ENCODE measurements around the gene GHRH. TPM values are rescaled to one million over a fixed set of nuclear protein-coding genes. Genes with fewer than 3 reads are reported as not detected.

GHRH gene
- total RNA-seq: not detected

- no peak for ATAC-seq (replicated peaks)
- Mint-ChIP-seq H3K27ac (no peak within 1 kb of the TSS), H3K4me3 (no peak within 1 kb of the TSS), H3K4me1 (no peaks in the 10 kb centered on the region), H3K9me3 (no peaks in the 10 kb centered on the region), H3K36me3 (ENCODE audit: low read depth) (no peaks in the 10 kb centered on the region), H3K27me3 (peaks cover 12% of the 10 kb centered on the region)
Measured at GRCh38 chr20:37261714-37262113, at the start of gene GHRH. TSS of gene GHRH (minus strand) at chr20:37261814. CDS start at chr20:37256889, 4,925 bp downstream.

DNA sequence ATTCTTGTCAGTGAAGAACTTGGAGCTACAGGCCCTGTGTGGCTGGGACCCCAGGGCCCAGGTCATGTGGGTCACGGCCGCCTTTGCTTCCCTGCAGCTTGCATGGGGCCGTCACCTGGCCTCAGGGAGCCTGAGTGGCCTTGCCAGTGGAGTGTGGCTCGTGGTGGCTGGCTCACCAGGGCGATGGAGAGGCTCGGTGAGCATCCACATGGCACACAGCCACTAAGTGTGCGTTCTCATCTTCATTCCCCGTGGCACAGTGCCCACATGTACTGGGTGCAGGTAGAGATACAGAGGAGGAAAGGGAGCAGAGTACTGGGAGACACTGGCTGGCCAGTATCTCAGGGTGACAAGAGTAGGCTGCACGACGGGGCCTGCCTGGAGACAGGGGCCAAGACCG lies 49.3 kb upstream of the GHRH start:
- no peak for ATAC-seq (replicated peaks)
- Mint-ChIP-seq H3K4me1 (peaks cover 8% of the 10 kb centered on the region), H3K27me3 (no peaks in the 10 kb centered on the region), H3K9me3 (no peaks in the 10 kb centered on the region), H3K27ac (peak overlapping the region; percentile 41), H3K4me3 (no peak overlapping the region), H3K36me3 (ENCODE audit: low read depth) (peaks cover 27% of the 10 kb centered on the region)

GRCh38 chr20:37309936-37310590 lies 48.4 kb upstream of the GHRH start:
- no peak overlapping the region for H3K4me3 Mint-ChIP-seq
- peaks cover 31% of the 10 kb centered on the region for H3K36me3 Mint-ChIP-seq (ENCODE audit: low read depth)
- ATAC-seq (replicated peaks): no peak
- H3K27ac Mint-ChIP-seq: no peak overlapping the region
- H3K4me1 Mint-ChIP-seq: peaks cover 8% of the 10 kb centered on the region
- no peaks in the 10 kb centered on the region for H3K9me3 Mint-ChIP-seq
- no peaks in the 10 kb centered on the region for H3K27me3 Mint-ChIP-seq

GRCh38 chr20:37309290-37309689 lies 47.7 kb upstream of the GHRH start:
- H3K4me1 Mint-ChIP-seq: peaks cover 8% of the 10 kb centered on the region
- H3K36me3 Mint-ChIP-seq (ENCODE audit: low read depth): peaks cover 38% of the 10 kb centered on the region
- H3K27ac Mint-ChIP-seq: peak overlapping the region; percentile 87
- H3K9me3 Mint-ChIP-seq: no peaks in the 10 kb centered on the region
- H3K27me3 Mint-ChIP-seq: no peaks in the 10 kb centered on the region
- peak overlapping the region; percentile 52 for H3K4me3 Mint-ChIP-seq
- no peak for ATAC-seq (replicated peaks)

DNA sequence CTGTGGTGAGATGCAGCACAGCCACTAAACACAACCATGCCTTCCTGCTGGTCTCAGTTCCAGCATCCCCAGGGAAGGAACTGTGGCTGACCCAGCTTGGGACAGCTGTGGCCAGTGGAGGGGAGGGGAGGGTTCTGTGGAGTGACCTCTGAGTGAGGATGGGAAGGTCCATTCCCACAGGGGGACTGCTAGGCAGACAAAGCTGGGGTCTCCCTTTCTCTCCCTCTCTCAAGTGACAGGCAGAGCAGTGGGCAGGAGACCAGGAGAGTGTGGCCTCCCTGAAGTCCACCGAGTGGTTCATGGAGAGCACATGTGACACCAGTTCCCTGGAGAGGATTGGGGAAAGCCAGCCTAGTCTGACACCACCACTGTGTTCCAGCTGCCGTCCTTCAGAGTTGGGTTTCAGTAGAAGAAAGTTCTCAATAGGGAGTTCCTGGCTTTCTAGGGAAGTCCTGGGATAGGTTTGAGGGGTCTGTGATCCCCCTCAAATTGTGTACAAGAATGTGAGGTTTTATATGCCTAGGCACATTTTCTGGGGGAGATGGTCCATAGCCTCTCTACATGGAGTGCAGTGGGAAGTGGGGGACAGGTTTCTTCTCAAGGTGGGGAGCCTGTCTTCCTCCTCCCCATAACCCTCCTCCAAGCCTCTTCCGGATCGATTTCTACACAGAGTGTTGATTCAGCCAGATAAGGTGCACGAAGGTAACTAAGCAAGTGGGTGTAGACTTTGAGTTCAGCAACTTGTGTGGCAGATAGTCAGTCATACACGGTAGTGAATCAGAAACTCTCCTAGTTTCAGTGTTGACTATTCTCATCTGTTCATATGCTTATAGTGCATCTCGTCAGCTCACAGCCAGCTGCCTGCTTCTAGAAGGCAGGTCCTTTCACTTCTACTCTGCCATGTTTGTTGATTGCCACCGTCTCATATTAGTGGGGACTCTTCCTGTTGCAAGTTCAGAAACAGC lies 46.8 kb upstream of the GHRH start:
- ATAC-seq (replicated peaks): peak; percentile 100
- H3K4me3 Mint-ChIP-seq: peak overlapping the region; percentile 52
- peaks cover 45% of the 10 kb centered on the region for H3K36me3 Mint-ChIP-seq (ENCODE audit: low read depth)
- H3K27me3 Mint-ChIP-seq: no peaks in the 10 kb centered on the region
- H3K4me1 Mint-ChIP-seq: peaks cover 8% of the 10 kb centered on the region
- H3K9me3 Mint-ChIP-seq: no peaks in the 10 kb centered on the region
- peak overlapping the region; percentile 87 for H3K27ac Mint-ChIP-seq

GRCh38 chr20:37305839-37306238 lies 44.2 kb upstream of the GHRH start:
- Mint-ChIP-seq H3K4me1 (peaks cover 16% of the 10 kb centered on the region), H3K27ac (peak overlapping the region; percentile 47), H3K9me3 (no peaks in the 10 kb centered on the region), H3K4me3 (no peak overlapping the region), H3K27me3 (no peaks in the 10 kb centered on the region), H3K36me3 (ENCODE audit: low read depth) (peaks cover 62% of the 10 kb centered on the region)
- no peak for ATAC-seq (replicated peaks)

DNA sequence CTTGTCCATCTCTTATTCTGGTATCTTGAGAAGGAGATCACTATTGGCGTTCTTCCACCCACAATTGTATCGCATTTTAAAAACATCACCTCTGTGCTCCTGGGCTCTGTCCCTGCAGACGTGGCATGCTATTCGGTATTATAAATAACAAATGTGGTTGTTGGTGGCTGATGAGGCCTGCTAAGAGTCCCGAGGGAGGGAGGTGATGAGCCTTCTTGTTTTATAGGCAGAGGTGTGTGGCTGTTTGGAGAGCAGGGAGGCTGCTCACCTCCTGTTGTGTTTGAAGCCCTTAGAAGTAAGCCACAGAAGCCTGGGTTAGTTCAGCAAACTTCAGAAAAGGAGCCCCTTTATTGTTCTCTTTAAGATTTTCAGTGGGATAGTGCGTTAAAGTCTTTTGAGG lies 43.5 kb upstream of the GHRH start:
- Mint-ChIP-seq H3K36me3 (ENCODE audit: low read depth) (peaks cover 62% of the 10 kb centered on the region), H3K27me3 (no peaks in the 10 kb centered on the region), H3K4me1 (peaks cover 20% of the 10 kb centered on the region), H3K9me3 (no peaks in the 10 kb centered on the region), H3K4me3 (no peak overlapping the region), H3K27ac (peak overlapping the region; percentile 47)
- ATAC-seq (replicated peaks): no peak

DNA sequence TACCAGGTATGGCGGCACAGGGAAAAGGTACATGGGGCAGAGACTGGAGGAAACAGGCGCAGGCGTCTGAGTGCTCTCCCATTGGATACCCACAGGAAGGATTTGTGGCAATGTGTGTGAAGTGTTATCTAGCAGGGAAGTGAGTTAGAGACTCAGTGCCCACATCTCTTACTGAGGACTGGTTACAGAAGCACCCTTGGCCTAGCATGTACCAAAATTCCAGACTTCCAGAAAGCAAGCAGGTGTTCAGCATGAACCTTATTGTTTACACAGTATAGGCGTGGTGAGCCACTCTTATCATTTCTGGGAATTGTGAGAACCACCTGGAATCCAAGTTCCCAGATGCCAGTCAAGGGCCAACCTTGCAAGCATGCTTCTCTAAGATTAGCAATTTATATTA lies 42.0 kb upstream of the GHRH start:
- H3K9me3 Mint-ChIP-seq: no peaks in the 10 kb centered on the region

DNA sequence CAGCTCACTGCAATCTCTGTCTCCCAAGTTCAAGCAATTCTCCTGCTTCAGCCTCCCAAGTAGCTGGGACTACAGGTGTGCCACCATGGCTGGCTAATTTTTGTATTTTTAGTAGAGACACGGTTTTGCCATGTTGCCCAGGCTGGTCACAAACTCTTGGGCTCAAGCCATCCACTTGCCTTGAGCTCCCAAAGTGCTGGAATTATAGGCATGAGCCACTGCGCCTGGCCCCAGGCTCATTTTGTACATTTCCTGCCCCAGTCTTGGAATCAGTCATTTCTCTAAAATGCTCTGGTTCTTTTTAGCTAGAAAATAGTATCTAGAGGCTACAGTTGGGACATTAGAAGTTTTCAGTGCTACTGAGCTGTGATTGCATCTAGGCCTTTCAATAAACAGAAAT lies 41.4 kb upstream of the GHRH start:
- Mint-ChIP-seq H3K36me3 (ENCODE audit: low read depth) (peaks cover 73% of the 10 kb centered on the region), H3K4me1 (peaks cover 15% of the 10 kb centered on the region), H3K27ac (no peak overlapping the region), H3K4me3 (no peak overlapping the region), H3K9me3 (no peaks in the 10 kb centered on the region), H3K27me3 (no peaks in the 10 kb centered on the region)
- ATAC-seq (replicated peaks): no peak

More for the DNA sequence above, 42.0 kb upstream of the GHRH start:
- Mint-ChIP-seq H3K4me3 (no peak overlapping the region), H3K4me1 (peaks cover 18% of the 10 kb centered on the region), H3K27ac (no peak overlapping the region), H3K36me3 (ENCODE audit: low read depth) (peaks cover 67% of the 10 kb centered on the region), H3K27me3 (no peaks in the 10 kb centered on the region)
- ATAC-seq (replicated peaks): no peak

DNA sequence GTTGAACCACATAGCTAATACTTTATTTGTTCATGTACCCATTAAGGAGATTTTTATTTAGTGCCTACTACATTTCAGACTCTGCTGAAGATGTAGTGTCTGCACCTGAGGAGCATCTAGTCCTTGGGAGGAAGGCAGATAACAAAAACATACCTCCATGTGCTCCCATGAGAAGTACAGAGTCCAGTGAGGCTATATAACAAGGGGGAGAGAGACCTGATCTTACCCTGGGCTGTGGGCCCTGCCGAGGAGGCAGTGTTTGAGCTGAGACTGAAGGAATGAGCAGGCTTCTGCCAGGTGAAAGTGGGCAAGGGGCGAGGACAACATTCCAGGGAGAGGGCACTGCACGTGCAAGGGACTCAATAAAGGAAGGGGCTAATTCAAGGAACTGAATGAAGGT lies 39.9 kb upstream of the GHRH start:
- ATAC-seq (replicated peaks): no peak
- Mint-ChIP-seq H3K27ac (no peak overlapping the region), H3K4me1 (peaks cover 19% of the 10 kb centered on the region), H3K9me3 (no peaks in the 10 kb centered on the region), H3K27me3 (no peaks in the 10 kb centered on the region), H3K36me3 (ENCODE audit: low read depth) (peaks cover 84% of the 10 kb centered on the region), H3K4me3 (no peak overlapping the region)

DNA sequence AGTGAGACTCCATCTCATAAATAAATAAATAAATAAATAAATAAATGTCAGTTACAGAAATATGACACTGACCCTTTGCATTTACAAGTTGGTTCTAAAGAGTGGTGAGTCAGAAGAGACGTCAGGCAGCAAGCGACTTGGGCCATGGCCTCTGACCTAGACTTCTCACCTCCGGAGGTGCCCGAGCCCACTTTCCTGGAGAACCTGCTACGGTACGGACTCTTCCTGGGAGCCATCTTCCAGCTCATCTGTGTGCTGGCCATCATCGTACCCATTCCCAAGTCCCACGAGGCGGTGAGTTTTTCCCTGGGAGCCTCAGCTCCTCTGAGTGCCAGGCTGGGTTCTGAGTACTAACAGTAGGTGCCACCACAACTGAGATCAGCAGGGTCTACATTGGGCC lies 39.5 kb upstream of the GHRH start:
- no peaks in the 10 kb centered on the region for H3K9me3 Mint-ChIP-seq
- no peaks in the 10 kb centered on the region for H3K27me3 Mint-ChIP-seq
- ATAC-seq (replicated peaks): no peak
- H3K27ac Mint-ChIP-seq: no peak overlapping the region
- peaks cover 84% of the 10 kb centered on the region for H3K36me3 Mint-ChIP-seq (ENCODE audit: low read depth)
- H3K4me1 Mint-ChIP-seq: peaks cover 19% of the 10 kb centered on the region
- H3K4me3 Mint-ChIP-seq: no peak overlapping the region

GRCh38 chr20:37299718-37300528 lies 38.3 kb upstream of the GHRH start:
- H3K4me1 Mint-ChIP-seq: peaks cover 27% of the 10 kb centered on the region
- peak overlapping the region; percentile 23 for H3K27ac Mint-ChIP-seq
- no peaks in the 10 kb centered on the region for H3K9me3 Mint-ChIP-seq
- no peak for ATAC-seq (replicated peaks)
- H3K36me3 Mint-ChIP-seq (ENCODE audit: low read depth): peaks cover 76% of the 10 kb centered on the region
- H3K27me3 Mint-ChIP-seq: no peaks in the 10 kb centered on the region
- H3K4me3 Mint-ChIP-seq: no peak overlapping the region

GRCh38 chr20:37298190-37298939 lies 36.8 kb upstream of the GHRH start:
- peaks cover 66% of the 10 kb centered on the region for H3K36me3 Mint-ChIP-seq (ENCODE audit: low read depth)
- H3K4me1 Mint-ChIP-seq: peaks cover 38% of the 10 kb centered on the region
- no peaks in the 10 kb centered on the region for H3K9me3 Mint-ChIP-seq
- H3K27me3 Mint-ChIP-seq: no peaks in the 10 kb centered on the region
- ATAC-seq (replicated peaks): no peak
- no peak overlapping the region for H3K27ac Mint-ChIP-seq
- H3K4me3 Mint-ChIP-seq: no peak overlapping the region

All from activated T-helper 17 cell treated with anti-CD3 and anti-CD28 coated beads, Interleukin-2, amount 50 U/mL, for 72 hours (primary cell).